A549 (cell line): ENCODE data around the gene NEIL3.

ENCODE experiments used
- CTCF ChIP-seq: fragments of >200 bp; sonication (Bioruptor Twin); formaldehyde crosslinking; IDR thresholded peaks from 3 replicates; pipeline ENCODE4 v1.5.1; 2016
- ELK1 ChIP-seq: fragments of 150-350 bp; IDR thresholded peaks from 2 replicates; pipeline ENCODE4 v1.6.1; 2014; ENCODE audit warnings: low read depth, mild to moderate bottlenecking, low read length
- HEYL ChIP-seq: fragments of 250-450 bp; sonication (Bioruptor Pico); IDR thresholded peaks from 2 replicates; pipeline ENCODE4 v1.8.0; 2021; ENCODE audit warnings: mild to moderate bottlenecking, moderate library complexity

GRCh38 chr4:177371461-177371860 lies 61.8 kb downstream of the NEIL3 start:
- TF ChIP-seq HEYL (no peak), CTCF (no peak), ELK1 (no peak)
